PC-3 (cell line): ENCODE data around the gene AICDA. TPM values are rescaled to one million over a fixed set of nuclear protein-coding genes. Genes with fewer than 3 reads are reported as not detected.

Experiments
- ATAC-seq: fragments of 200-7000 bp; cut with Tn5 transposase; 2 replicates; pipeline ENCODE4 v1.9.1; 2020; ENCODE audit warnings: mild to moderate bottlenecking, moderate library complexity
- BruUV-seq: library from RNA; stranded (reverse); fragments of 400-500 nt; replicated peaks from 2 replicates; lab custom pipeline; 2021; lab: Mats Ljungman, UMichigan
- CTCF ChIA-PET: fragments of 300-600 bp; sonication (Branson Sonifier 250); formaldehyde crosslinking; loops from one replicate; lab custom pipeline; 2022; ENCODE audit warnings: antibody characterized with exemption; lab: Charles Lee
- POLR2A ChIA-PET: fragments of 300-600 bp; sonication (Branson Sonifier 250); formaldehyde crosslinking; loops from one replicate; lab custom pipeline; 2022; ENCODE audit warnings: antibody characterized with exemption; ENCODE audit not compliant: unreplicated experiment; lab: Charles Lee
- DNase-seq: peaks from one replicate; pipeline ENCODE4 v3.0.0-alpha.2; 2015
- H2AFZ ChIP-seq: fragments of 300-600 bp; sonication (generic); 2 replicates; pipeline ENCODE4 v1.6.0; 2016; ENCODE audit warnings: antibody characterized with exemption, low read length
- H3F3A ChIP-seq: fragments of 300-600 bp; sonication (generic); one replicate; pipeline ENCODE4 v1.6.0; 2017; ENCODE audit warnings: antibody characterized with exemption, low read length, control low read depth, mild to moderate bottlenecking; ENCODE audit not compliant: unreplicated experiment
- H3K27ac ChIP-seq: fragments of 300-600 bp; sonication (generic); 2 replicates; pipeline ENCODE4 v1.5.1; 2016; ENCODE audit warnings: mild to moderate bottlenecking, low read length
- H3K27me3 ChIP-seq: fragments of 300-600 bp; sonication (generic); 2 replicates; pipeline ENCODE4 v1.6.1; 2016; ENCODE audit warnings: low read length, mixed read lengths
- H3K36me3 ChIP-seq: fragments of 300-600 bp; sonication (generic); 2 replicates; pipeline ENCODE4 v1.6.1; 2016; ENCODE audit warnings: low read depth, mixed run types, low read length, mixed read lengths
- H3K4me1 ChIP-seq: fragments of 300-600 bp; sonication (generic); 2 replicates; pipeline ENCODE4 v1.5.1; 2016; ENCODE audit warnings: low read length; ENCODE audit not compliant: insufficient read depth
- H3K4me2 ChIP-seq: fragments of 300-600 bp; sonication (generic); 2 replicates; pipeline ENCODE4 v1.6.0; 2016; ENCODE audit warnings: low read length
- H3K4me3 ChIP-seq: fragments of 300-600 bp; sonication (generic); 2 replicates; pipeline ENCODE4 v1.5.1; 2016; ENCODE audit warnings: mild to moderate bottlenecking, low read length, mixed read lengths
- H3K79me2 ChIP-seq: fragments of 300-600 bp; sonication (generic); 2 replicates; pipeline ENCODE4 v1.6.1; 2017; ENCODE audit warnings: low read length, mixed read lengths
- H3K9ac ChIP-seq: fragments of 300-600 bp; sonication (generic); 2 replicates; pipeline ENCODE4 v1.6.0; 2016; ENCODE audit warnings: mild to moderate bottlenecking, low read length
- H3K9me2 ChIP-seq: fragments of 300-600 bp; sonication (generic); replicated peaks from 2 replicates; pipeline ENCODE4 v1.6.1; 2016; ENCODE audit warnings: mixed run types, low read length, mixed read lengths
- H3K9me3 ChIP-seq: fragments of 300-600 bp; sonication (generic); 2 replicates; pipeline ENCODE4 v1.6.1; 2016; ENCODE audit warnings: low read length, mixed read lengths
- H4K20me1 ChIP-seq: fragments of 300-600 bp; sonication (generic); 2 replicates; pipeline ENCODE4 v1.6.1; 2016; ENCODE audit warnings: low read length, mixed read lengths
- CTCF ChIP-seq: fragments of 300-600 bp; sonication (generic); conservative IDR thresholded peaks from 2 replicates; pipeline ENCODE4 v1.5.1; 2017; ENCODE audit warnings: antibody characterized with exemption, low read depth, mild to moderate bottlenecking, low read length
- EZH2 ChIP-seq: fragments of 300-600 bp; sonication (generic); IDR thresholded peaks from one replicate; pipeline ENCODE4 v1.6.1; 2017; ENCODE audit warnings: antibody characterized with exemption, mild to moderate bottlenecking, low read length; ENCODE audit not compliant: unreplicated experiment
- EZH2phosphoT487 ChIP-seq: fragments of 300-600 bp; sonication (generic); IDR thresholded peaks from 2 replicates; pipeline ENCODE4 v1.6.1; 2018; ENCODE audit warnings: mild to moderate bottlenecking, antibody characterized with exemption, low read length, borderline replicate concordance
- intact Hi-C: fragments of 100-400 bp; cut with micrococcal nuclease; formaldehyde crosslinking; loops from 2 replicates; pipeline ENCODE4 v1.9.0; 2023
- total RNA-seq: library from RNA; depleted of rRNA; stranded (reverse); fragments of >200 nt; gene quantifications from 2 replicates; pipeline ENCODE4 v1.2.3, GENCODE V29; 2014

AICDA gene
- total RNA-seq, 1 experiment from 2014 or later = not detected

- Histone ChIP-seq H3K4me2 (no peak overlapping the region), H3K9ac (no peak overlapping the region), H3K27ac (no peak overlapping the region), H3K9me2 (no peaks in the 10 kb centered on the region), H3K79me2 (no peaks in the 10 kb centered on the region), H3F3A (no peaks in the 10 kb centered on the region), H4K20me1 (no peaks in the 10 kb centered on the region), H3K4me1 (no peaks in the 10 kb centered on the region), H3K4me3 (no peak overlapping the region), H3K9me3 (no peaks in the 10 kb centered on the region), H3K36me3 (no peaks in the 10 kb centered on the region), H3K27me3 (peaks cover 25% of the 10 kb centered on the region; the same call in 1 of the 2 replicates), H2AFZ (no peak overlapping the region)
- ATAC-seq (no peak), DNase-seq (no peak)
- no TSS peak for BruUV-seq
- ChIA-PET CTCF (no interaction called here), POLR2A (no interaction called here)
- intact Hi-C loops = no loop called here
- TF ChIP-seq EZH2 (no peak), CTCF (no peak; the same call in 1 of the 2 replicates), EZH2phosphoT487 (no peak)
Measured at GRCh38 chr12:8603856-8604255, 8.8 kb downstream of the AICDA start.

- Histone ChIP-seq H3K9me3 (no peaks in the 10 kb centered on the region), H3K36me3 (no peaks in the 10 kb centered on the region), H3K4me1 (no peaks in the 10 kb centered on the region), H3K79me2 (no peaks in the 10 kb centered on the region), H2AFZ (no peak overlapping the region), H3K27me3 (peaks cover 25% of the 10 kb centered on the region; the same call in 1 of the 2 replicates), H3K4me3 (no peak overlapping the region), H3K9me2 (no peaks in the 10 kb centered on the region), H3F3A (no peaks in the 10 kb centered on the region), H3K27ac (no peak overlapping the region), H4K20me1 (no peaks in the 10 kb centered on the region), H3K4me2 (no peak overlapping the region), H3K9ac (no peak overlapping the region)
- ChIA-PET CTCF (no interaction called here), POLR2A (no interaction called here)
- intact Hi-C loops = no loop called here
- DNase-seq (no peak), ATAC-seq (no peak)
- no TSS peak for BruUV-seq
- TF ChIP-seq CTCF = no peak
- no peak for TF ChIP-seq EZH2
- no peak for TF ChIP-seq EZH2phosphoT487
Measured at GRCh38 chr12:8603286-8603685, 9.4 kb downstream of the AICDA start.

- BruUV-seq = no TSS peak
Measured at GRCh38 chr12:8596561-8596960, 16.1 kb downstream of the AICDA start.

More at GRCh38 chr12:8596561-8596960, 16.1 kb downstream of the AICDA start:
- Histone ChIP-seq H3F3A (no peaks in the 10 kb centered on the region), H3K27me3 (peaks cover 4% of the 10 kb centered on the region; the same call in 1 of the 2 replicates), H3K4me2 (no peak overlapping the region), H3K9me2 (no peaks in the 10 kb centered on the region), H3K9ac (no peak overlapping the region), H3K4me3 (no peak overlapping the region), H2AFZ (no peak overlapping the region), H3K9me3 (no peaks in the 10 kb centered on the region), H3K4me1 (no peaks in the 10 kb centered on the region), H3K27ac (no peak overlapping the region), H3K36me3 (no peaks in the 10 kb centered on the region), H3K79me2 (no peaks in the 10 kb centered on the region), H4K20me1 (no peaks in the 10 kb centered on the region)
- CTCF ChIA-PET = no interaction called here
- TF ChIP-seq EZH2phosphoT487 = no peak
- no peak for TF ChIP-seq CTCF
- no peak for TF ChIP-seq EZH2
- DNase-seq = no peak
- POLR2A ChIA-PET = no interaction called here
- intact Hi-C loops = no loop called here
- no peak for ATAC-seq
